A673 (cell line): ENCODE results near the gene PALD1. TPM values are rescaled to one million over a fixed set of nuclear protein-coding genes. Genes with fewer than 3 reads are reported as not detected.

Source experiments
- BruUV-seq: library from RNA; stranded (reverse); fragments of 400-500 nt; replicated peaks from 2 replicates; lab custom pipeline; 2021; lab: Mats Ljungman, UMichigan
- CTCF ChIA-PET: fragments of 300-600 bp; sonication (Branson Sonifier 250); formaldehyde crosslinking; loops from one replicate; lab custom pipeline; 2022; ENCODE audit warnings: antibody characterized with exemption; lab: Charles Lee
- POLR2A ChIA-PET: fragments of 300-600 bp; sonication (Branson Sonifier 250); formaldehyde crosslinking; loops from one replicate; lab custom pipeline; 2022; ENCODE audit warnings: antibody characterized with exemption; ENCODE audit not compliant: low non-redundant PET; lab: Charles Lee
- DNase-seq: peaks from one replicate; pipeline ENCODE4 v3.0.0-alpha.2; 2015; ENCODE audit warnings: low spot score
- H3K27ac ChIP-seq: fragments of 200-600 bp; sonication (generic); 2 replicates; pipeline ENCODE4 v1.5.1; 2016; ENCODE audit warnings: mixed run types, low read depth, mild to moderate bottlenecking, mixed read lengths, antibody characterized with exemption, low read length; ENCODE audit not compliant: poor library complexity, severe bottlenecking
- H3K27me3 ChIP-seq: fragments of 200-600 bp; sonication (generic); replicated peaks from 2 replicates; pipeline ENCODE4 v1.6.1; 2017; ENCODE audit warnings: mixed run types, low read depth, mild to moderate bottlenecking, mixed read lengths, antibody characterized with exemption, low read length; ENCODE audit not compliant: insufficient read depth, poor library complexity
- H3K36me3 ChIP-seq: fragments of 200-600 bp; sonication (generic); 2 replicates; pipeline ENCODE4 v1.6.1; 2016; ENCODE audit warnings: mixed run types, mild to moderate bottlenecking, mixed read lengths, antibody characterized with exemption, low read length; ENCODE audit not compliant: insufficient read depth, poor library complexity, severe bottlenecking
- H3K4me1 ChIP-seq: fragments of 200-600 bp; sonication (generic); 2 replicates; pipeline ENCODE4 v1.6.1; 2017; ENCODE audit warnings: mixed run types, mild to moderate bottlenecking, mixed read lengths, antibody characterized with exemption, low read length; ENCODE audit not compliant: insufficient read depth, poor library complexity, severe bottlenecking
- H3K4me3 ChIP-seq: fragments of 200-600 bp; sonication (generic); 2 replicates; pipeline ENCODE4 v1.5.1; 2016; ENCODE audit warnings: low read depth, mixed run types, mild to moderate bottlenecking, mixed read lengths, low read length; ENCODE audit not compliant: poor library complexity, severe bottlenecking
- H3K9me3 ChIP-seq: fragments of 200-600 bp; sonication (generic); 2 replicates; pipeline ENCODE4 v1.6.1; 2016; ENCODE audit warnings: mixed run types, low read depth, mild to moderate bottlenecking, mixed read lengths, antibody characterized with exemption, low read length; ENCODE audit not compliant: poor library complexity, severe bottlenecking
- EZH2 ChIP-seq: fragments of 200-600 bp; sonication (generic); IDR thresholded peaks from 2 replicates; pipeline ENCODE4 v1.6.1; 2017; ENCODE audit warnings: borderline replicate concordance, low read depth, mild to moderate bottlenecking, mixed read lengths, antibody characterized with exemption, low read length; ENCODE audit not compliant: poor library complexity, severe bottlenecking
- intact Hi-C: fragments of 100-400 bp; cut with micrococcal nuclease; formaldehyde crosslinking; loops from one replicate; pipeline ENCODE4 v1.10.0; 2022; ENCODE audit not compliant: unreplicated experiment
- total RNA-seq: library from RNA; stranded (reverse); gene quantifications from 2 replicates; pipeline ENCODE4 v1.2.3, GENCODE V29; 2021
- TF ChIP-seq, protein P1 (sequence below): fragments of 300-800, 200-600 bp; sonication (generic); conservative IDR thresholded peaks from 2 replicates; pipeline ENCODE4 v1.5.1; 2017; ENCODE audit warnings: low read depth, mild to moderate bottlenecking, antibody characterized with exemption, low read length, moderate library complexity, mixed read lengths

The PALD1 gene
- total RNA-seq, 1 experiment from 2014 or later = 9.0 TPM

DNA sequence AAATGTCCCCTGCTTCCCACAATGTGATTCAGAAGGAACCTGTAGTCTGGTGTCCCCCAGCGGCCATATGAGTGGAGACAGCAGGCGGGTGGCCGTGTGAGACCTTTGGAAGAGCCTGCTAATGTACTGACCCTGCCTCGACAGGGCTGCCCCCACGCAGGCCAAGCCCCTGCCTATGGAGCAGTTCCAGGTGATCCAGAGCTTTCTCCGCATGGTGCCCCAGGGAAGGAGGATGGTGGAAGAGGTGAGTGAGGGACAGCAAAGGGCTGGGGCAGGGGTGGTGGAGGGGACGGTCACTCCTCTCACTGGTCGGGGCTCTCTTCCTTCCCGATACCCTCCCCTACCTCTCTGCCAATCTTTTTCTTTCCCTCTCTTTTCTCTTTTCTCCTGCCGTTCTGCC lies 55.7 kb downstream of the PALD1 start:
- TF ChIP-seq EZH2 = no peak
- TF ChIP-seq, protein P1, sequence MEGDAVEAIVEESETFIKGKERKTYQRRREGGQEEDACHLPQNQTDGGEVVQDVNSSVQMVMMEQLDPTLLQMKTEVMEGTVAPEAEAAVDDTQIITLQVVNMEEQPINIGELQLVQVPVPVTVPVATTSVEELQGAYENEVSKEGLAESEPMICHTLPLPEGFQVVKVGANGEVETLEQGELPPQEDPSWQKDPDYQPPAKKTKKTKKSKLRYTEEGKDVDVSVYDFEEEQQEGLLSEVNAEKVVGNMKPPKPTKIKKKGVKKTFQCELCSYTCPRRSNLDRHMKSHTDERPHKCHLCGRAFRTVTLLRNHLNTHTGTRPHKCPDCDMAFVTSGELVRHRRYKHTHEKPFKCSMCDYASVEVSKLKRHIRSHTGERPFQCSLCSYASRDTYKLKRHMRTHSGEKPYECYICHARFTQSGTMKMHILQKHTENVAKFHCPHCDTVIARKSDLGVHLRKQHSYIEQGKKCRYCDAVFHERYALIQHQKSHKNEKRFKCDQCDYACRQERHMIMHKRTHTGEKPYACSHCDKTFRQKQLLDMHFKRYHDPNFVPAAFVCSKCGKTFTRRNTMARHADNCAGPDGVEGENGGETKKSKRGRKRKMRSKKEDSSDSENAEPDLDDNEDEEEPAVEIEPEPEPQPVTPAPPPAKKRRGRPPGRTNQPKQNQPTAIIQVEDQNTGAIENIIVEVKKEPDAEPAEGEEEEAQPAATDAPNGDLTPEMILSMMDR = no peak
- ChIA-PET CTCF (no interaction called here), POLR2A (no interaction called here)
- Histone ChIP-seq H3K27me3 (no peaks in the 10 kb centered on the region), H3K27ac (no peak overlapping the region), H3K4me3 (no peak overlapping the region), H3K9me3 (no peaks in the 10 kb centered on the region), H3K36me3 (no peaks in the 10 kb centered on the region), H3K4me1 (no peaks in the 10 kb centered on the region)
- DNase-seq = no peak
- no TSS peak for BruUV-seq
- intact Hi-C loops = no loop called here

DNA sequence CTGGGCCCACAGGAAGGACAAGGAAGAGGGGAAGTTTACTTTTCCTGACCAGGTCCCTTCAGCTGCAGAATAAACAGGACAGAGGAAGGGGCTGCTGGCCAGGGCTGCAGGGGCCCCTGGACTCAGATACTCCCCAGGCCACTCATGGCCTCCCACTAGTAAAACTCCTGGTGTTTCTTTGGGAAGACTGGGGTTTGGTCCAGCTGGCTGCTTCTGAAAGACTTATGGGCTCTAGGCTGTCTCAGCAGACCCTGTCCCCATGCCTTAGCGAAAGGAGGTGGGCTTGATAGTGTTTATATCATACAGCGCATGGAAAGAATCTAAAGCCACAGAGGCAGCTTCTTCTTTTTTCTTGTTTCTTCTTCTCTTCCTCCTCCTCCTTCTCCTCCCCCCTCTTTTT lies 56.4 kb downstream of the PALD1 start:
- Histone ChIP-seq H3K27me3 (no peaks in the 10 kb centered on the region), H3K9me3 (no peaks in the 10 kb centered on the region), H3K4me1 (no peaks in the 10 kb centered on the region), H3K27ac (no peak overlapping the region), H3K36me3 (no peaks in the 10 kb centered on the region), H3K4me3 (no peak overlapping the region)
- POLR2A ChIA-PET = no interaction called here
- intact Hi-C loops = no loop called here
- CTCF ChIA-PET = no interaction called here
- no TSS peak for BruUV-seq
- no peak for DNase-seq
- TF ChIP-seq EZH2 = no peak
- TF ChIP-seq, protein P1 = no peak

DNA sequence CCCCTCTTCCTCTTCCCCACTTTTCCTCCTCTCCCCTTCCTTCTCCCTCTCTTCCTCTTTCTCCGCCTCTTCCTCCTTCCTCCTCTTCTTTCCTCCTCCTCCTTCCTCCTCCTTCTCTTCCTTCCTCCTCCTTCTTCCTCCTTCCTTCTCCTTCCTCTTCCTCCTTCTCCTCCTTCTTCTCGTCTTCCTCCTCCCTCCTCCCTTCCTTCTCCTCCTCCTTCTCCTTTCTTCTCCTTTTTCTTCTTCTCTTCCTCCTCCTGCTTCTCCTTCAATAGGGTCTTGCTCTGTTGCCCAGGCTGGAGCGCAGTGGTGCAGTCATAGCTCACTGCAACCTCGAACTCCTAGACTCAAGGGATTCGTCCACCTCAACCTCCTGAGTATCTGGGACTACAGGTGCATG lies 56.9 kb downstream of the PALD1 start:
- POLR2A ChIA-PET = no interaction called here
- H3K27me3 ChIP-seq = no peaks in the 10 kb centered on the region
- DNase-seq = no peak
- H3K4me3 ChIP-seq = no peak overlapping the region
- CTCF ChIA-PET = no interaction called here
- no peaks in the 10 kb centered on the region for H3K36me3 ChIP-seq
- TF ChIP-seq EZH2 = no peak
- TF ChIP-seq, protein P1 = no peak
- H3K4me1 ChIP-seq = no peaks in the 10 kb centered on the region
- intact Hi-C loops = no loop called here
- BruUV-seq = no TSS peak
- H3K27ac ChIP-seq = no peak overlapping the region
- no peaks in the 10 kb centered on the region for H3K9me3 ChIP-seq
